Testis (tissue), 3 donors: ENCODE measurements around the gene CDC123. TPM values are rescaled to one million over a fixed set of nuclear protein-coding genes. Genes with fewer than 3 reads are reported as not detected.

Experiments used
- DNase-seq: peaks from one replicate; pipeline ENCODE4 v3.0.0-alpha.2; 2019
- H3K27ac ChIP-seq, 2 donors: fragments of 200-600 bp; sonication (generic); one replicate each; pipeline ENCODE4 v1.5.1; 2019
- H3K27me3 ChIP-seq: fragments of 200-600 bp; sonication (generic); one replicate; pipeline ENCODE4 v1.5.1; 2019
- H3K36me3 ChIP-seq: fragments of 200-600 bp; sonication (generic); one replicate; pipeline ENCODE4 v1.5.1; 2017; ENCODE audit warnings: low read depth; ENCODE audit errors: missing control alignments
- H3K4me1 ChIP-seq: fragments of 200-600 bp; sonication (generic); one replicate; pipeline ENCODE4 v1.5.1; 2019
- H3K4me3 ChIP-seq, 2 donors: fragments of 200-600 bp; sonication (generic); one replicate each; pipeline ENCODE4 v1.5.1; 2017 to 2019
- H3K9me3 ChIP-seq: fragments of 200-600 bp; sonication (generic); one replicate; pipeline ENCODE4 v1.5.1; 2017
- CTCF ChIP-seq, 3 experiments: fragments of 450-650 bp in 2 of 3; fragments of 200-600 bp in 1 of 3; sonication (generic) in 1 of 3; IDR thresholded peaks; one replicate each; pipeline ENCODE4 v1.5.1; 2016 to 2019; ENCODE audit warnings: antibody characterized with exemption in 3 of 3, mild to moderate bottlenecking in 2 of 3, moderate library complexity in 1 of 3
- POLR2A ChIP-seq: fragments of 450-650 bp; IDR thresholded peaks from one replicate; pipeline ENCODE4 v1.6.1; 2017; ENCODE audit warnings: antibody characterized with exemption, mild to moderate bottlenecking, moderate library complexity
- WGBS, 2 donors: methylation state at CpG; one replicate each; pipeline ENCODE4 v1.1.5; 2018; 5-methylcytosine and 5-hydroxymethylcytosine counted together
- intact Hi-C: fragments of 100-400 bp; cut with DNase I; formaldehyde crosslinking; loops from one replicate; pipeline ENCODE4 v1.15.1; 2023; ENCODE audit warnings: low total_unique reads
- polyA plus RNA-seq: library from polyadenylated mRNA; stranded (reverse); fragments of 350-450 nt; fragmentation: Illumina TruSeq; extraction: RNeasy Lipid Tissue Mini Kit (QIAGEN cat#74804); gene quantifications from one replicate; pipeline ENCODE4 v1.2.3, GENCODE V29; 2014; ENCODE audit warnings: low read depth, low replicate concordance; ENCODE audit not compliant: insufficient read depth
- total RNA-seq, 2 donors: library from RNA; depleted of rRNA; stranded (reverse); fragments of >200 nt; gene quantifications; one replicate each; pipeline ENCODE4 v1.2.3, GENCODE V29; 2016

CDC123 gene
- total and polyA plus RNA-seq, 3 donors from 2014 or later, result 62.4 to 87.4 (median 71.7) TPM

GRCh38 chr10:12158111-12158510, 37.9 kb upstream of the CDC123 start:
- Histone ChIP-seq H3K27ac (no peak overlapping the region), H3K9me3 (no peaks in the 10 kb centered on the region), H3K4me1 (no peaks in the 10 kb centered on the region), H3K27me3 (no peaks in the 10 kb centered on the region), H3K36me3 (no peaks in the 10 kb centered on the region), H3K4me3 (no peak overlapping the region)
- DNase-seq, result no peak
- intact Hi-C loops, result no loop called here
- TF ChIP-seq CTCF (IDR thresholded peaks at IDR 0.05), result no peak
- TF ChIP-seq POLR2A, result no peak
- WGBS, 2 donors, result 91 to 92% methylated on average over 3 of the region's 3 CpGs

GRCh38 chr10:12160664-12161063, 35.3 kb upstream of the CDC123 start:
- no peaks in the 10 kb centered on the region for H3K36me3 ChIP-seq
- H3K27me3 ChIP-seq, result no peaks in the 10 kb centered on the region
- intact Hi-C loops, result no loop called here
- DNase-seq, result no peak
- 91 to 94% methylated on average over 5 of the region's 5 CpGs for WGBS, 2 donors
- no peaks in the 10 kb centered on the region for H3K4me1 ChIP-seq
- H3K4me3 ChIP-seq, result no peak overlapping the region
- H3K27ac ChIP-seq, result no peak overlapping the region
- no peak for TF ChIP-seq CTCF (IDR thresholded peaks at IDR 0.05)
- TF ChIP-seq POLR2A, result no peak
- H3K9me3 ChIP-seq, result no peaks in the 10 kb centered on the region

GRCh38 chr10:12162927-12163326, 33.1 kb upstream of the CDC123 start:
- Histone ChIP-seq H3K4me3 (no peak overlapping the region), H3K9me3 (no peaks in the 10 kb centered on the region), H3K27me3 (no peaks in the 10 kb centered on the region), H3K27ac (no peak overlapping the region), H3K4me1 (no peaks in the 10 kb centered on the region), H3K36me3 (no peaks in the 10 kb centered on the region)
- no peak for DNase-seq
- intact Hi-C loops, result no loop called here
- 96 to 97% methylated on average over 6 of the region's 6 CpGs for WGBS, 2 donors
- TF ChIP-seq CTCF (IDR thresholded peaks at IDR 0.05), result no peak
- TF ChIP-seq POLR2A, result no peak

GRCh38 chr10:12164085-12164484, 31.9 kb upstream of the CDC123 start:
- WGBS, 2 donors, result 91 to 92% methylated on average over 11 to 12 of the region's 12 CpGs
- Histone ChIP-seq H3K9me3 (no peaks in the 10 kb centered on the region), H3K36me3 (no peaks in the 10 kb centered on the region), H3K27me3 (no peaks in the 10 kb centered on the region), H3K4me3 (no peak overlapping the region), H3K4me1 (no peaks in the 10 kb centered on the region), H3K27ac (no peak overlapping the region)
- no peak for DNase-seq
- TF ChIP-seq POLR2A (no peak), CTCF (IDR thresholded peaks at IDR 0.05) (no peak)
- intact Hi-C loops, result no loop called here

- 62 to 75% methylated on average over 3 of the region's 3 CpGs for WGBS, 2 donors
- no peak for DNase-seq
- H3K27me3 ChIP-seq, result no peaks in the 10 kb centered on the region
Observed at GRCh38 chr10:12165036-12165435, 31.0 kb upstream of the CDC123 start.

More at GRCh38 chr10:12165036-12165435, 31.0 kb upstream of the CDC123 start:
- Histone ChIP-seq H3K4me1 (no peaks in the 10 kb centered on the region), H3K27ac (no peak overlapping the region), H3K4me3 (no peak overlapping the region), H3K36me3 (no peaks in the 10 kb centered on the region), H3K9me3 (no peaks in the 10 kb centered on the region)
- no peak for TF ChIP-seq POLR2A
- TF ChIP-seq CTCF (IDR thresholded peaks at IDR 0.05), result no peak
- intact Hi-C loops, result no loop called here
